SK-N-MC (cell line): ENCODE measurements around the gene LSAMP.

Experiments
- DNase-seq: peaks from one replicate; pipeline ENCODE4 v3.0.0-alpha.2; 2011; ENCODE audit warnings: low read depth, low spot score
- H3K27ac ChIP-seq: fragments of 200-600 bp; sonication (generic); 2 replicates; pipeline ENCODE4 v1.5.1; 2016; ENCODE audit warnings: mixed run types
- H3K36me3 ChIP-seq: fragments of 200-600 bp; sonication (generic); 2 replicates; pipeline ENCODE4 v1.6.1; 2017; ENCODE audit warnings: antibody characterized with exemption, low read length, mixed read lengths; ENCODE audit not compliant: insufficient read depth
- H3K4me3 ChIP-seq: fragments of 200-600 bp; sonication (generic); 2 replicates; pipeline ENCODE4 v1.5.1; 2016
- H3K9ac ChIP-seq: fragments of 200-600 bp; sonication (generic); 2 replicates; pipeline ENCODE4 v1.8.0; 2017; ENCODE audit warnings: mixed run types, mixed read lengths; ENCODE audit not compliant: insufficient read length
- H3K9me3 ChIP-seq: fragments of 200-600 bp; sonication (generic); 2 replicates; pipeline ENCODE4 v1.6.1; 2017; ENCODE audit warnings: low read depth, mild to moderate bottlenecking, antibody characterized with exemption, low read length, moderate library complexity, mixed read lengths
- EZH2 ChIP-seq: fragments of 200-600 bp; sonication (generic); IDR thresholded peaks from one replicate; pipeline ENCODE4 v1.6.1; 2017; ENCODE audit warnings: antibody characterized with exemption
- FOXP2 ChIP-seq: optimal IDR thresholded peaks from 2 replicates; pipeline ENCODE3; 2011; ENCODE audit warnings: mild to moderate bottlenecking, moderate library complexity; ENCODE audit not compliant: insufficient read depth; ENCODE audit errors: extremely low read length, control extremely low read depth
- POLR2AphosphoS5 ChIP-seq: IDR thresholded peaks from 2 replicates; pipeline ENCODE4 v1.6.1; 2012; ENCODE audit warnings: mild to moderate bottlenecking, low read depth, low read length, borderline replicate concordance

Gene LSAMP

GRCh38 chr3:116285781-116286421, 159.4 kb downstream of the LSAMP start:
- H3K36me3 ChIP-seq = no peaks in the 10 kb centered on the region
- H3K9ac ChIP-seq = no peak overlapping the region
- no peak for DNase-seq
- no peaks in the 10 kb centered on the region for H3K9me3 ChIP-seq
- H3K4me3 ChIP-seq = no peak overlapping the region
- peak overlapping the region; percentile 78 for H3K27ac ChIP-seq
- no peak for TF ChIP-seq EZH2
- no peak for TF ChIP-seq FOXP2
- TF ChIP-seq POLR2AphosphoS5 = no peak

DNA sequence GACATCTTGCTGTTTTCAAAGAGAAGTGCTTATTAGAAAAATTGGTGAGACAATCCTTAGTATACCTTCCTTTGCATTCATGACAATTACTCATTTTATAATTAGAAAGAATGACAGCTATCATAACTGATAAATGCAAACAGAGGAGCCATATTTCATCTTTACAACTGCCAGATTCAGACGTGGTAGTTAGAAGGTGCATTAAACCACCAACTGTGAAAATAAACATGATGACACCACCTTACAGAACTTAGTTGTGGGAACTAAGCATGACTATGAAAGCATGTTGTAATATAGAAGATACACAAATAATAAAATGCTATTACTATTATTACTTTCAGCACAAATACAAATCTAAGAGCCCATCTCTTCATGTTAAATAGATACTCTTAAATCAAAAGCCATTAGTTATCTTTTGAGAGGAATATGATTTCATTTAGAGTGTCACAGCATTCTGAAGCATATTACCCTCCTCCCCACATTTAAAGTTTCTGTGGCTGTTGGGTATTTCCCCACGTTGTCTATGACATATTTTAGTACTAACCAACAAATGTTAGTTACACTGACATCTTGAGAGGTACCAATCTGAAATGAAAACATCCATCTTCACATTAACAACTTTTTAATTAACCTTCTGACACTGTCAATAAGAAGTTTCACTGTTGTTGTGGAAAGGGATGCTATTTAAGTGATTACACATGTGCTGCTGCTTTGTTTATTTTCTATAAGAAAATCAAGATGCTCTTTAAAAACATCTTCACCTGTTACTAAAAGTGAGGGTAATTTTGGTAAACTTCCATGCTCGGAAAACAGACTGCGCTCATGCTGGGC, 163.8 kb downstream of the LSAMP start:
- TF ChIP-seq POLR2AphosphoS5 (no peak), EZH2 (no peak), FOXP2 (no peak)
- Histone ChIP-seq H3K27ac (0 out of 2 replicates have a peak overlapping the region, but pooled peaks have one; percentile 70), H3K4me3 (no peak overlapping the region), H3K9ac (no peak overlapping the region), H3K36me3 (no peaks in the 10 kb centered on the region), H3K9me3 (no peaks in the 10 kb centered on the region)
- DNase-seq = no peak

DNA sequence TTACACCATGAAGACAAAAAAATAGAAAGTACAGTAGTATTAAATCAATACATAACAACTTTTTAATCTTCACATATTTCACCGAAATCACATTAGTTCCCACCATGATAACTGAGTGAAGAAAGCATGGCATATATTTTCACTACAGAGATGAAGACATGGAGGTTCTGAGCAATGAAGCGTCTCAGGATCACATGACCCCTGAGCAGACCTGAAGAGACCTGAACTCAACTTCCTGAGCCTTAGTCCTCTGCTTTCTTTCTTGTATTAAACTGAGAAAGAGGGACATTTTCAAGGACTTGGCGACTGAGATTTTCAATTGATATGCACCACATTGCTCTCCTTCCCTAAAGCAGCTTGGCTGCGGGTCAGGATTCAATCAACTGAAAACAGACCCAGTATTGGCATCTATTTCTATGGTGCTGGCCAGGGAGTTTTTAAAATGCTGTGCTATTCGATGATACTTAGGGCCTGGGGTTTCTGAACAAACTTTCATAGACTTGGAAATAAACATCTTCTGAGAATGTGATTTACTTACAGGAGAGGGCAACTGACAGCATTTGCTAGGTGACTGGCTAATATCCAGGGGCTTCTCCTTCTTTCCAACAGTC, 165.1 kb downstream of the LSAMP start:
- H3K9me3 ChIP-seq = no peaks in the 10 kb centered on the region
- DNase-seq = no peak
- TF ChIP-seq FOXP2 (no peak), EZH2 (no peak), POLR2AphosphoS5 (no peak)
- no peaks in the 10 kb centered on the region for H3K36me3 ChIP-seq
- H3K4me3 ChIP-seq = no peak overlapping the region
- no peak overlapping the region for H3K9ac ChIP-seq
- H3K27ac ChIP-seq = peak overlapping the region; percentile 70

GRCh38 chr3:116276675-116277074, 168.6 kb downstream of the LSAMP start:
- H3K9me3 ChIP-seq = no peaks in the 10 kb centered on the region
- H3K27ac ChIP-seq = no peak overlapping the region
- no peak for TF ChIP-seq POLR2AphosphoS5
- TF ChIP-seq FOXP2 = no peak
- TF ChIP-seq EZH2 = no peak
- H3K4me3 ChIP-seq = no peak overlapping the region
- no peak overlapping the region for H3K9ac ChIP-seq
- no peak for DNase-seq
- H3K36me3 ChIP-seq = no peaks in the 10 kb centered on the region

GRCh38 chr3:116270056-116270455, 175.2 kb downstream of the LSAMP start:
- no peak overlapping the region for H3K4me3 ChIP-seq
- H3K36me3 ChIP-seq = no peaks in the 10 kb centered on the region
- H3K27ac ChIP-seq = peak overlapping the region; percentile 90
- DNase-seq = no peak
- H3K9me3 ChIP-seq = no peaks in the 10 kb centered on the region
- H3K9ac ChIP-seq = no peak overlapping the region
- peak; percentile 15; the same call in 1 of the 2 replicates for TF ChIP-seq POLR2AphosphoS5
- TF ChIP-seq FOXP2 = no peak

GRCh38 chr3:116267116-116267515, 178.2 kb downstream of the LSAMP start:
- peak overlapping the region; percentile 90 for H3K27ac ChIP-seq
- peak; percentile 90 for DNase-seq
- no peak overlapping the region for H3K9ac ChIP-seq
- TF ChIP-seq EZH2 (no peak), FOXP2 (peak; percentile 23)
- H3K36me3 ChIP-seq = no peaks in the 10 kb centered on the region
- H3K4me3 ChIP-seq = peak overlapping the region; percentile 51
- H3K9me3 ChIP-seq = no peaks in the 10 kb centered on the region

DNA sequence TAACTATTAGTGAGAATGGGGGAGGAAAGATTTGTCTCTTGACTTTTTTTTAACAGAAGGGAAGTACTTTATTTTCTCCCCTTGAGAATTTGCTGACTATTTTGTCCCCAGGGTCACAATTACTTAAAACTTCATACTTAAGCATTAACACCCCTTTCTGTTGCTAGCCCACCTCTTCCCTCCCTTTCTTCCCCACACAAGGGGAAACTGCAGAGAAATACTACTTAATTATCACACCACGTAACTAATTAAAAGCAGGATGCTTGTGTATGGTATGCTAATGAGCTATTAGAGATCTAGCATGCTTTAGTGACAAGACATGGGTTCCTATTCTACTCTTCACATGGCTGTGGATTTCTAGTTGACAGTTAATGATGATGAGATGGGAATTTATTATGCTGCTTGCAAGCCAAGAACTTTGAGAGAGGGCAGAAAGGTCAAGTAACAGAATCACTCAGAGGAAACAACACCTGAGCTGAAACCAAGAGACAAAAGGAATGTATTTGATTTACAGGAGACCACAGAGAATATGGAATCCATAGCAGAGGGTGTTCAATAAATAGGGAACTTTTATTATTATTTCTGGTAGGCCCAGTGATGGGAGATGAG, 179.2 kb downstream of the LSAMP start:
- no peak for DNase-seq
- H3K4me3 ChIP-seq = peak overlapping the region; percentile 45
- H3K27ac ChIP-seq = peak overlapping the region; percentile 90
- H3K9ac ChIP-seq = peak overlapping the region; percentile 29
- TF ChIP-seq FOXP2 (no peak), POLR2AphosphoS5 (peak; percentile 36; the same call in 1 of the 2 replicates)
- 0 out of 2 replicates have a peak, but pooled peaks cover 5% of the 10 kb centered on the region for H3K36me3 ChIP-seq
- H3K9me3 ChIP-seq = no peaks in the 10 kb centered on the region

DNA sequence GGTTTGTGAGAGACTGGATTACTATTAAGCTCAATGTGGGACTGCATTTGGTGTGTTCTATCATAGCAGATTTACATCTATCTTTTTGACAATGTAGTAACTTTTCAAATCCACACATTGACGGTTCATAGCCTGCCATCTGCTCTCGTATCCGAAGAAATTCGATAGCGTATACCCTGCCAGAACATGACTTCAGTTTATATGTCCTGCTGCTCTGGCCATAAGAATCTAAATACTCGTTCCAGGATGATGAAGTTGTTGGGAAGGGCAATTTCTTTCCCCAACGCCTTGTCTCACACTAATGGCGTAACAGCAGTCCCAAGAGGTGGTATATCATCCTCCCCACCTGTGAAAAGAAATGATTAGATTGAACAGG, 180.0 kb downstream of the LSAMP start:
- Histone ChIP-seq H3K9ac (peak overlapping the region; percentile 29), H3K9me3 (no peaks in the 10 kb centered on the region), H3K4me3 (peak overlapping the region; percentile 45), H3K36me3 (0 out of 2 replicates have a peak, but pooled peaks cover 7% of the 10 kb centered on the region), H3K27ac (peak overlapping the region; percentile 90)
- DNase-seq = no peak
- no peak for TF ChIP-seq POLR2AphosphoS5
- no peak for TF ChIP-seq FOXP2
- no peak for TF ChIP-seq EZH2
